ENCODE data around the gene ZNF543.
"Not testable (repeated sequence)": the region's sequence is repeated elsewhere in the genome, so short reads cannot be mapped to it uniquely, and the experiment has no call there.

Gene ZNF543

GRCh38 chr19:57319869-57320179 is 448 bp upstream of the ZNF543 start:
- in situ Hi-C loops (cut with MboI; ENCODE audit: low sequenced_read_pairs), result no loop called here

GRCh38 chr19:57321116-57321515 is 844 bp downstream of the ZNF543 start:
- in situ Hi-C loops (cut with MboI; ENCODE audit: low sequenced_read_pairs), result no loop called here

GRCh38 chr19:57321751-57322150 is 1.5 kb downstream of the ZNF543 start:
- in situ Hi-C loops (cut with MboI; ENCODE audit: low sequenced_read_pairs), result no loop called here

- in situ Hi-C loops (cut with MboI; ENCODE audit: low sequenced_read_pairs), result no loop called here
Measured at GRCh38 chr19:57324992-57325391, 4.7 kb downstream of the ZNF543 start.

- in situ Hi-C loops (cut with MboI; ENCODE audit: low sequenced_read_pairs), result no loop called here
Measured at GRCh38 chr19:57327993-57328392, 7.7 kb downstream of the ZNF543 start.

GRCh38 chr19:57334191-57334590 is 13.9 kb downstream of the ZNF543 start:
- in situ Hi-C loops (cut with MboI; ENCODE audit: low sequenced_read_pairs), result no loop called here

- in situ Hi-C loops (cut with MboI; ENCODE audit: low sequenced_read_pairs), result no loop called here
Measured at GRCh38 chr19:57338877-57339276, 18.6 kb downstream of the ZNF543 start.

- in situ Hi-C loops (cut with MboI; ENCODE audit: low sequenced_read_pairs), result no loop called here
Measured at GRCh38 chr19:57342582-57342981, 22.3 kb downstream of the ZNF543 start.

- in situ Hi-C loops (cut with MboI; ENCODE audit: low sequenced_read_pairs), result no loop called here
Measured at GRCh38 chr19:57348136-57348535, 27.9 kb downstream of the ZNF543 start.

GRCh38 chr19:57350877-57351805 is 30.9 kb downstream of the ZNF543 start, which contains the start of gene ZNF304:
ZNF304 (plus strand) TSS chr19:57351271; CDS start chr19:57351665, 394 bp downstream.
- in situ Hi-C loops (cut with MboI; ENCODE audit: low sequenced_read_pairs), result no loop called here

GRCh38 chr19:57351867-57352266 is 31.6 kb downstream of the ZNF543 start:
- in situ Hi-C loops (cut with MboI; ENCODE audit: low sequenced_read_pairs), result no loop called here

GRCh38 chr19:57355916-57356315 is 35.6 kb downstream of the ZNF543 start:
- in situ Hi-C loops (cut with MboI; ENCODE audit: low sequenced_read_pairs), result no loop called here

GRCh38 chr19:57357406-57357805 is 37.1 kb downstream of the ZNF543 start:
- in situ Hi-C loops (cut with MboI; ENCODE audit: low sequenced_read_pairs), result no loop called here

- in situ Hi-C loops (cut with MboI; ENCODE audit: low sequenced_read_pairs), result no loop called here
Measured at GRCh38 chr19:57359300-57359699, 39.0 kb downstream of the ZNF543 start.

- in situ Hi-C loops (cut with MboI; ENCODE audit: low sequenced_read_pairs), result no loop called here
Measured at GRCh38 chr19:57362419-57362818, 42.1 kb downstream of the ZNF543 start.

- in situ Hi-C loops (cut with MboI; ENCODE audit: low sequenced_read_pairs), result no loop called here
Measured at GRCh38 chr19:57362997-57363687, 42.9 kb downstream of the ZNF543 start, which contains the start of the genes TRAPPC2B and ZNF547. TRAPPC2B (plus strand) TSS chr19:57363551; CDS start chr19:57364834, 1,283 bp downstream. ZNF547 (plus strand) TSS chr19:57363551; CDS start chr19:57368556, 5,005 bp downstream.

GRCh38 chr19:57363688-57364181 is 43.5 kb downstream of the ZNF543 start:
- in situ Hi-C loops (cut with MboI; ENCODE audit: low sequenced_read_pairs), result no loop called here

- in situ Hi-C loops (cut with MboI; ENCODE audit: low sequenced_read_pairs), result no loop called here
Measured at GRCh38 chr19:57366776-57367175, 46.5 kb downstream of the ZNF543 start.

- in situ Hi-C loops (cut with MboI; ENCODE audit: low sequenced_read_pairs), result no loop called here
Measured at GRCh38 chr19:57374179-57374578, 53.9 kb downstream of the ZNF543 start.

GRCh38 chr19:57374647-57375046 is 54.4 kb downstream of the ZNF543 start:
- in situ Hi-C loops (cut with MboI; ENCODE audit: low sequenced_read_pairs), result not testable (repeated sequence)

- in situ Hi-C loops (cut with MboI; ENCODE audit: low sequenced_read_pairs), result no loop called here
Measured at GRCh38 chr19:57376151-57376550, 55.9 kb downstream of the ZNF543 start.
